IPS-NIHi11 (cell line): Measurements from ENCODE around the gene TSPYL6.

ENCODE experiments used
- DNase-seq: peaks from one replicate; pipeline ENCODE4 v3.0.0; 2012; ENCODE audit warnings: mixed read lengths, low spot score

The TSPYL6 gene

DNA sequence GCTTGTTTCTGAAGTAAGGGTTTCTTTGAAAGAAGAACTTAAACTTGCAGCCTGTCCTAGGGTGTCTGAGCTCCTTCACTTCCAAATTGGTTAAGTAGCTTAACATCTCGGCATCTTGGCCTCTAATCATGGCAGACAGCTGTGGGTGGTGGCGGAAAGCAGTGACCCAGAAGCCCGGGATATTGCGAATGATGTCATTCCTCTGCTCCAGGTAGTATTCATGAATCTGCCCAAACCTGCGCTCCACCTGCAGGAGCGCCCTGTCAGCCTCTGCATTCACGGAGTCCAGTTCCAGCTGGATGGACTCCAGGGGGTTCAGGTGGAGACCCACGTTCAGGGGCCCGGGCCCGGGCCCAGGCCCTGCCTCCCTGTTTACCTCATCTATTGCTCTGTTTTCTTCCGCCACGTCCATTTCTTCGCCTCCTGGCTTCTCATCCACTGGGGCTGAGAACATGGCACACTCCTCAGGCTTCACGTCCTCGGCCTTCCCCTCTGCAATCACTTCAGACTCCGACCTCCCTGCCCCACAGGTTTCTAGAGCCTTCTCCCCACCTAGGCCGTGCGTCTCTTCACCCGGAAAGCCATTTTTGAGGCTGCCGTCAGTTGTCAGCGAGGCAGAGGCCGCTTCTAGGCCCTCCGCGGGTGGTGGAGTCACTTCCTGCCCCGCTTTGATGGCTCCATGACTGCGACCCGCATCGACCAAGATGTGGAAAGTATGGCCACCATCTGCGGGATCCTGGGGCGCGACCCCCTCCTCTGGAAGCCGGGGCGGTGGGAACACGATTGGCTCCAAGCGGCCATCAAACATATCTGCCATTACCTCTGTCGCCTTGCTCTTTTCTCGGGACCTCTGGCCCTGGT lies 569 bp downstream of the TSPYL6 start:
- DNase-seq: no peak

DNA sequence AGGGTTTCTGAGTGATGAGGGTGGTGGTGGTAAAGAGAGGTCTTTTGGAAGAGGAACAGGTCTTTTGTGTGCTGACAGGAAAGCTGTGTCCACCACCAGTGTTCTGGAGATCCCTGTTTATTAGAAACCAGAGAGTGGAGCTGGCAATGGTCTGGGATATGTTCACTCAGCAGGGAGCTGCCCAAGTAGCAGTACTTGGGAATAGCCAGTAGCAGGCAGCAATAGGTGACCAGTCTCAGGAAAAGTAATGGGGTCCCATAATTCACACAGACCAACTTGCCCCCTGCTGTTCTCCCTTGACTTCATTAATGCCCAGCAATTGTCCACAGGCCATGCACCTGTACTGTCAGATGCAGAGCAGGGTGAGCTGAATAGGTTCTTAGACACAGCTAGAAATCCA lies 1.8 kb downstream of the TSPYL6 start:
- no peak for DNase-seq

DNA sequence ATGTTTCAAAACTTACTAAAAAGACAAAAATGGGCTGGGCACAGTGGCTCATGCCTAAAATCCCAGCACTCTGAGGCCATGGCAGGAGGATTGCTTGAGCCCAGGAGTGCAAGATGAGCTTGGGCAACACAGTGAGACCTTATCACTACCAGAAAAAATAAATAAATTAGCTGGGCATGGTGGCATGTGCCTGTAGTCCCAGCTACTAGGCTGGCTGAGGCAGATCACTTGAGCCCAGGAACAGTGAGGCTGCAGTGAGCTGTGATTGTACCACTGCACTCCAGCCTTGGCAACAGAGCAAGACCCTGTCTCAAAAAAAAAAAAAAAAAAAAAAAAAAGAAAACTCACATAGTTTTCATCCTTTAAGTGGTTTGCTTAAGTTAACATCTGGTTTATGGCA lies 6.4 kb downstream of the TSPYL6 start:
- no peak for DNase-seq

- no peak for DNase-seq
Observed at GRCh38 chr2:54247115-54247514, 8.9 kb downstream of the TSPYL6 start.

- DNase-seq: no peak
Observed at GRCh38 chr2:54240515-54241469, 15.2 kb downstream of the TSPYL6 start.

DNA sequence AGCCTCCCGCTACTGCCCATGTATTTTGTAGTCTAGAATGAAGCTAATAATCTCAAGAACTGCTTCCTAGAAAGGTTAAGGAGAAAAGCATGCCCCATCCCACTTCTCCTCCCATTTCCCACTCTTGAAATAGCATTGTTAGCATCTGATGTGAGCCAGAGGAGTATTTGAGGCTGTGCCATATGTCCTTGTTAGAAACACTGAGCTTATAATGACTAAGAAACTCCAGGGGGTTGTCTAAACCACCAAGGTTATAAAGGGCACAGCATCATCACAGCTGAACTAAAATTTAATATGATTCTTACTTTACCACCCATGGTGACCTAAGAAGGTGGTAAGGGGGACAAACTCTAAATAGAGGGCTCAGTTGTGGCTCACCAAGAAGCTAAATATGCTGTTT lies 16.6 kb downstream of the TSPYL6 start:
- DNase-seq: no peak

DNA sequence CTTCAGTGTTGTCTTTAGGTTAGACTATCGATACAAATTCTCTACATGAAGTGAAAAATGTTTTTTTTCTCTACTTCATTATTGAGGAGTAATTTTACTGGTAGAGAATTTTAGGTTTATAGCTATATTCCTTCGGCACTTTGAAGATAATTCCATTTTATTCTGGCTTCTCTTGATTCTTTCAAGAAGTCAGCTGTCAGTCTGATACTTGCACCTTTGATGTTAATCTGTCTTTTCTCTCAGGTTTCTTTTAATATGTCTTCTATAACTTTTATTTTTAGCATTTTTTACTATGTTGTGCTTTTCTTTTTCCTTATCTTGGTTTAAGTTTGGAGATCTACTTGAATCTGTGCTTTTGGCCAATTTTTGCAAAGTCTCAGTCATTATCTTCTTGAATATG lies 18.6 kb downstream of the TSPYL6 start:
- DNase-seq: no peak

GRCh38 chr2:54233832-54234649 lies 22.0 kb downstream of the TSPYL6 start:
- no peak for DNase-seq

DNA sequence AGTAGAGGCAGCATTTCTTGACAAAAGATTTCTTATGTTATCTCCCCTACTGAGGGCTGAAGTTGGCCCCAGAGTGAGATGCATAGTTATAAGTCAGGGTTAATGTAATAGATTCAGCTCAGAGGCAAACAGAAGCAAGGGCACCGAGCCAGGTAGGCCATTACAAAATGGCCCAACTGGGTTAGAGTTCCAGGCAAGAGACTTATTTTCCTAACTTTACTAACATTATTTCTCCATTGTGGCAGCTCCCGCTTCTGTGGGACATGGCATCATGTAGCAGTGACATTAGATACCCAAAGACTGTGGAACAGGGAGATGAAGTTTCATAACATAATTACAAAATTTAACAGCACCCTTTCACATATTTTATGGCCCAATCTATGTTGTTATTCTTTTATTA lies 27.1 kb downstream of the TSPYL6 start:
- DNase-seq: no peak

DNA sequence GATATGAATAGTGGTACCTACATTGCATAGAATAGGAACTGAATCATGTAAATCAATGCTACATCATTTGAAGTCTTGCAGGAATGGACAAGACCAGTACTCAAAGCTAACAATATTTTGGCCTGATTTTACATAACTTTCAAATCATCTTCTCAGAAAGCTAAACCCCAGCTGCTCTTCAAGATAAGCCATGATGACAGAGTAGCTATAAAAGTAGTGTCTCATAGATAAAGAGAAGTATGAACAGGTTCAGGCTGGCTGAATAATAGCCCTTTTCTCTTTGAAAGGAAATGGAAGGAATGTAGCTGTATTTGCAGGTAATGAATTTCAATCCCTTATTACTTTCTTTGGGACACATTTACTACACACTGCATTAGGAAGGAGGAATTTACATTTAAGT lies 28.2 kb downstream of the TSPYL6 start:
- no peak for DNase-seq

GRCh38 chr2:54226260-54226659 lies 29.8 kb downstream of the TSPYL6 start:
- DNase-seq: no peak

DNA sequence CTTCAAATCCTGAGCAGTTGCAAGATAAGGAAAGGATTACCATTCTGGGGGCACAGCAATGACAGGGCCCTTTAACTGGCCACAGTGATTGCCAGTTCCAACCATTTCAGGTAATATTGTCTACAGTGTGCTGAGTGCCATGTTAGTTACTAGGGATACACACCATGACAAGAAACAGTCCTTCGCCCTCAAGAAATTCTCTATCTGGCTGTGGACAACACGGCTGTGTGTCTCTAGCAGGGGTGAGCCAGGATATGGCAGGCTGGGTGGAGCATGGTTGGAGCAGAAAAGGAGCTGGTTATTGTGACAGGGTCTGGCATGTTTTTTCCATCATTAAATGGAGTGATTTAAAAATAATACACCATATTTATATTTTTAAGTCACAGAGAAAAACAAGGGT lies 31.0 kb downstream of the TSPYL6 start:
- no peak for DNase-seq

- DNase-seq: no peak
Observed at GRCh38 chr2:54213082-54213481, 42.9 kb downstream of the TSPYL6 start.

- DNase-seq: no peak
Observed at GRCh38 chr2:54212456-54212855, 43.6 kb downstream of the TSPYL6 start.

DNA sequence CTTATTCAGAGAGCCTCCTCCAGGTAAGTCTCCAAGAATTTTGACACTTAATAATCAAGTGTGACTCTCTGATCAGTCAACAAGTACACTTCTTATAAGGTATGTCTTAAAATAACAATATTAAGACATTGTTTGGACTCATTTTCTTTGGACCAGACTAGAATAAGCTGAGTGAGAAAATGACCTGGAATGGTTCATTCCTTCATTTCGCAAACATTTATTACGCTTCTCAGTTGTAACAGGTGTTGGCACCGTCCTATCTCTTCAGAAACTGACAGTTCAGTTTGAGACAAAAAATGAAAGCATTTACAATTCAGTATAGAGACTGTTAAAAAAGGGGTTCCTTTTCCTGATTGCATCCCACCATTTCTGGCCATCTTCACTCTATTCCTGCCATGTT lies 46.6 kb downstream of the TSPYL6 start:
- DNase-seq: no peak

- DNase-seq: no peak
Observed at GRCh38 chr2:54208364-54209240, 47.4 kb downstream of the TSPYL6 start.

DNA sequence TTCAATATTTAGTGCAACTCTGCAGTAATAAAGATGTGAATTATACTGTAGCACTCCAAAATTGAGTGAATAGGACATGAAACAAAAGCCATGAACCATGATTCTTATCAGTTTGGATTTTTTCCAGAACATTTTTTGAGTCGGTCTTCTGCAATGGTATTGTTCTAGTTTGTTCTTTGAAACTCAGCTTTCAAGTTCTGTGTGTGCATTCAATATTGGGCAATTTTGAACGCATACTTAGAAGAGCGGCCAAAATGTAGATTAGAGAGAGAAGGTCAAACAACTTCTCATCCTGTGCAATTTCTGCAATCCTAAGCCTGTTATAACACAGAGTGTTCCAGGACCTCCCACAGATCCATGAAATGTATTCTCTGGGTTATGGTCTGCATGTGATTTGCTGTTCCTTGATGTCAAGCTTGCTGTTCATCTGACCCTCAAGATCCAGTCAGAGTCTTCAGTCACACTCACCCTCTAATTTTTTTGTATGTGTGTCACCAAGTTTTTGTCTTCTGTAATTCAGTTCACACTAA lies 48.3 kb downstream of the TSPYL6 start:
- no peak for DNase-seq

GRCh38 chr2:54206596-54206995 lies 49.4 kb downstream of the TSPYL6 start:
- no peak for DNase-seq

DNA sequence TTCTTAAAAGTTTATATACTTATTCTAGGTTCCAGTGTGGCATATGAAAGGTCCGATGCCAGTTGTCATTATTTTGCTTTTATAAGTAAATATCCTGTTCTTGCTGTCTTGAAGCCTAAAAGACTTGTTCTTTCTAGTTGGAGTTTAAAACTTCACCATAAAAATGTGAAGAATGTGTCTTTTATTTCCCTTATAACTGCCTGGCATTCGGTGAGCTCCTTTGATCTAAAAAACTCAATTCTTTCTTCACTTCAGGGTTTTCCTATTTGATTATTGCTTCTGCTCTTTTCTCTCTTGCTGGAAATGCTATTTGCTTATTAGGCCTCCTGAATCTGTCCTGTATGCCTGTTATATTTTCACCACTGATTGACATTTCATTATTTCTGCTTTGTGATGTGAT lies 51.6 kb downstream of the TSPYL6 start:
- DNase-seq: no peak
